Parathyroid adenoma (tissue), 2 donors: ENCODE measurements around the gene AATK.

Source experiments
- H2AFZ ChIP-seq: fragments of 300-600 bp; sonication (generic); one replicate; pipeline ENCODE4 v1.7.0; 2017; ENCODE audit warnings: antibody characterized with exemption, mild to moderate bottlenecking
- H3K27ac ChIP-seq: fragments of 300-600 bp; sonication (generic); one replicate; pipeline ENCODE4 v1.7.0; 2017
- H3K27me3 ChIP-seq: fragments of 300-600 bp; sonication (generic); one replicate; pipeline ENCODE4 v1.7.0; 2017; ENCODE audit warnings: low read length; ENCODE audit not compliant: control insufficient read depth, insufficient read depth
- H3K36me3 ChIP-seq: fragments of 300-600 bp; sonication (generic); one replicate; pipeline ENCODE4 v1.7.0; 2017; ENCODE audit warnings: low read length; ENCODE audit not compliant: control insufficient read depth, insufficient read depth
- H3K4me1 ChIP-seq: fragments of 300-600 bp; sonication (generic); one replicate; pipeline ENCODE4 v1.7.0; 2017; ENCODE audit warnings: control low read depth
- H3K4me2 ChIP-seq: fragments of 300-600 bp; sonication (generic); one replicate; pipeline ENCODE4 v1.7.0; 2017; ENCODE audit warnings: low read length
- H3K4me3 ChIP-seq: fragments of 300-600 bp; sonication (generic); one replicate; pipeline ENCODE4 v1.7.0; 2017; ENCODE audit warnings: low read depth, low read length
- H3K79me2 ChIP-seq: fragments of 300-600 bp; sonication (generic); one replicate; pipeline ENCODE4 v1.7.0; 2017; ENCODE audit warnings: control low read depth
- H3K9ac ChIP-seq: fragments of 300-600 bp; sonication (generic); one replicate; pipeline ENCODE4 v1.7.0; 2017; ENCODE audit warnings: mild to moderate bottlenecking
- H3K9me3 ChIP-seq: fragments of 300-600 bp; sonication (generic); one replicate; pipeline ENCODE4 v1.7.0; 2017; ENCODE audit warnings: low read length; ENCODE audit not compliant: control insufficient read depth
- CTCF ChIP-seq: fragments of 300-600 bp; sonication (generic); IDR thresholded peaks from one replicate; pipeline ENCODE4 v1.7.0; 2017; ENCODE audit warnings: antibody characterized with exemption, mild to moderate bottlenecking
- donor health status: primary hyperparathyroidism.

AATK gene

GRCh38 chr17:81152288-81152828 lies 13.7 kb downstream of the AATK start:
- no peaks in the 10 kb centered on the region for H3K4me1 ChIP-seq
- H3K4me3 ChIP-seq = no peak overlapping the region
- no peaks in the 10 kb centered on the region for H3K79me2 ChIP-seq
- H3K9ac ChIP-seq = no peak overlapping the region
- H2AFZ ChIP-seq = no peak overlapping the region
- H3K4me2 ChIP-seq = no peak overlapping the region
- no peak for TF ChIP-seq CTCF
- H3K27me3 ChIP-seq = no peaks in the 10 kb centered on the region
- no peak overlapping the region for H3K27ac ChIP-seq
- no peaks in the 10 kb centered on the region for H3K9me3 ChIP-seq
- no peaks in the 10 kb centered on the region for H3K36me3 ChIP-seq

GRCh38 chr17:81151278-81151677 lies 14.7 kb downstream of the AATK start:
- no peak overlapping the region for H2AFZ ChIP-seq
- no peak overlapping the region for H3K4me3 ChIP-seq
- no peak overlapping the region for H3K4me2 ChIP-seq
- no peaks in the 10 kb centered on the region for H3K27me3 ChIP-seq
- no peaks in the 10 kb centered on the region for H3K36me3 ChIP-seq
- no peak overlapping the region for H3K27ac ChIP-seq
- TF ChIP-seq CTCF = no peak
- no peaks in the 10 kb centered on the region for H3K4me1 ChIP-seq
- H3K79me2 ChIP-seq = no peaks in the 10 kb centered on the region
- H3K9me3 ChIP-seq = no peaks in the 10 kb centered on the region
- H3K9ac ChIP-seq = no peak overlapping the region

- Histone ChIP-seq H3K36me3 (no peaks in the 10 kb centered on the region), H3K9me3 (no peaks in the 10 kb centered on the region), H3K4me3 (no peak overlapping the region), H3K4me2 (no peak overlapping the region), H3K9ac (no peak overlapping the region), H3K4me1 (no peaks in the 10 kb centered on the region), H3K27me3 (no peaks in the 10 kb centered on the region), H2AFZ (no peak overlapping the region), H3K79me2 (no peaks in the 10 kb centered on the region), H3K27ac (no peak overlapping the region)
- no peak for TF ChIP-seq CTCF
These were observed 15.5 kb downstream of the AATK start for GRCh38 chr17:81150377-81151077.

GRCh38 chr17:81148986-81149533 lies 17.0 kb downstream of the AATK start:
- H3K4me2 ChIP-seq = no peak overlapping the region
- no peaks in the 10 kb centered on the region for H3K27me3 ChIP-seq
- no peak overlapping the region for H3K9ac ChIP-seq
- no peak overlapping the region for H3K4me3 ChIP-seq
- H3K27ac ChIP-seq = no peak overlapping the region
- H3K4me1 ChIP-seq = no peaks in the 10 kb centered on the region
- no peaks in the 10 kb centered on the region for H3K9me3 ChIP-seq
- TF ChIP-seq CTCF = no peak
- no peak overlapping the region for H2AFZ ChIP-seq
- H3K79me2 ChIP-seq = no peaks in the 10 kb centered on the region
- H3K36me3 ChIP-seq = no peaks in the 10 kb centered on the region

- no peaks in the 10 kb centered on the region for H3K79me2 ChIP-seq
- H2AFZ ChIP-seq = no peak overlapping the region
- no peaks in the 10 kb centered on the region for H3K27me3 ChIP-seq
- no peak for TF ChIP-seq CTCF
- no peak overlapping the region for H3K27ac ChIP-seq
- no peaks in the 10 kb centered on the region for H3K4me1 ChIP-seq
- no peak overlapping the region for H3K4me3 ChIP-seq
- H3K9me3 ChIP-seq = no peaks in the 10 kb centered on the region
- H3K9ac ChIP-seq = no peak overlapping the region
- H3K36me3 ChIP-seq = no peaks in the 10 kb centered on the region
- no peak overlapping the region for H3K4me2 ChIP-seq
These were observed 17.4 kb downstream of the AATK start for GRCh38 chr17:81148571-81148970.
